ENCODE data around the gene NEIL1. TPM values are rescaled to one million over a fixed set of nuclear protein-coding genes. Genes with fewer than 3 reads are reported as not detected.

The NEIL1 gene
- total RNA-seq, 1 donor from 2014 or later = 79.2 TPM

DNA sequence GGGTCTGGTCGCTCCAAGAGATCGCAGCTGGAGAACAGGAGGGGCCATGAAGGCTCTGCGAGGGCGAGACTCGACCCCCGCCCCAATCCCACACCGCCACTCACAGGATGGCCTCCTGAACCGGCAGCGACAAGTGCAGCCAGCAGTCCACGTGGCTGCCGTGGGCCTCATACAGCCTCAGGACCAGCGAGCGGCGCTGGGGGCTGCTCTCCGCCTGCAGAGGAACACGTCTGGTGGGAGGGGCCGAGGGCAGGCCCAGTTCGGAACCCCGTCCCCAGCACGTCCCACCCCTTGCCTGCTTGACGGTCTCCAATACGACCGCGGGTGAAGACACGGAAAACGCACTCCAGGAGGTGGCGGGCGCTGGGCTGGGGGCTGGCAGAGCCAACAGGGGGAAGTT, 9.2 kb downstream of the NEIL1 start:
- H3K36me3 Mint-ChIP-seq (ENCODE audit: insufficient read depth) = peaks cover 1% of the 10 kb centered on the region
- H3K27ac Mint-ChIP-seq = no peak overlapping the region

GRCh38 chr15:75356517-75356916, 9.7 kb downstream of the NEIL1 start:
- H3K4me1 Mint-ChIP-seq (ENCODE audit: low read depth) = no peaks in the 10 kb centered on the region
- H3K27ac Mint-ChIP-seq = no peak overlapping the region
- H3K36me3 Mint-ChIP-seq (ENCODE audit: insufficient read depth) = peaks cover 1% of the 10 kb centered on the region
- no peak for DNase-seq (ENCODE audit: low spot score, unreplicated experiment)
- no peaks in the 10 kb centered on the region for H3K9me3 Mint-ChIP-seq (ENCODE audit: low read depth)
- no peak for TF ChIP-seq CTCF (IDR thresholded peaks at IDR 0.05; ENCODE audit: unreplicated experiment)
- no peak overlapping the region for H3K4me3 Mint-ChIP-seq (ENCODE audit: low read depth)
- no peaks in the 10 kb centered on the region for H3K27me3 Mint-ChIP-seq

More for the DNA sequence above, 9.2 kb downstream of the NEIL1 start:
- DNase-seq (ENCODE audit: low spot score, unreplicated experiment) = no peak
- no peak for TF ChIP-seq CTCF (IDR thresholded peaks at IDR 0.05; ENCODE audit: unreplicated experiment)
- no peaks in the 10 kb centered on the region for H3K27me3 Mint-ChIP-seq
- H3K4me3 Mint-ChIP-seq (ENCODE audit: low read depth) = no peak overlapping the region
- no peaks in the 10 kb centered on the region for H3K9me3 Mint-ChIP-seq (ENCODE audit: low read depth)
- no peaks in the 10 kb centered on the region for H3K4me1 Mint-ChIP-seq (ENCODE audit: low read depth)

DNA sequence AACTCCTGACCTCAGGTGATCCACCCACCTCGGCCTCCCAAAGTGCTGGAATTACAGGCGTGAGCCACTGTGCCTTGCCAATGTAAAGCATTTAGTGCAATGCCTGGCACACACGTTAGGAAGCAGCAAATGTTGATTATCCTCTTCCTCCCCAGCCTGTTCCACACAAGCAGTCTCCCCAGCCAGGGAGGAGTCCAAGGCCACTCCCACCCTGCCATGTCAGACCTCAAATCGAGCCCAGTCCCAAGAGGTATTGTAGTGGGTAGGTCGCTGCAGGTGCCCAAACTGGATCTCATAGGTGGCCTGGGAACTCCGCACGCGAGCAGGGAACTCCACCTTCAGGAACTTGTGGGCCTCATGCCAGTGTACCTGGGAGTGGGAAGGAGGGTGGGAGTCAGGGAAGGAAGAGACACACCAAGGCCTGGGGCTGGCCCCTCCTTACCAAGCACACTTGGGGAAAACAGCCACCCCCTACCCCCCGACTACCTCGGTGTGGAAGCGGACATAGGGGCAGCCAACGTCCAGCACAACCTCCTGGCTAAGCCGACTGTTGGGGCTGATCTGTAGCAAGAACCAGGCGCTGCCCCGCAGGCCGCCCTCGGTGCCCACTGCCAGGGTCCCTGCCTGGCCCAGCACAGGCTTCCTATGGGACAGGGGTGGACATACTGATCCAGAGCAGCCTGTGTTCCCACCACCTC, 11.3 kb downstream of the NEIL1 start:
- H3K27ac Mint-ChIP-seq = no peak overlapping the region
- no peaks in the 10 kb centered on the region for H3K27me3 Mint-ChIP-seq
- H3K4me1 Mint-ChIP-seq (ENCODE audit: low read depth) = no peaks in the 10 kb centered on the region
- no peak overlapping the region for H3K4me3 Mint-ChIP-seq (ENCODE audit: low read depth)
- H3K36me3 Mint-ChIP-seq (ENCODE audit: insufficient read depth) = peaks cover 1% of the 10 kb centered on the region
- DNase-seq (ENCODE audit: low spot score, unreplicated experiment) = no peak
- TF ChIP-seq CTCF (IDR thresholded peaks at IDR 0.05; ENCODE audit: unreplicated experiment) = no peak
- H3K9me3 Mint-ChIP-seq (ENCODE audit: low read depth) = no peaks in the 10 kb centered on the region

DNA sequence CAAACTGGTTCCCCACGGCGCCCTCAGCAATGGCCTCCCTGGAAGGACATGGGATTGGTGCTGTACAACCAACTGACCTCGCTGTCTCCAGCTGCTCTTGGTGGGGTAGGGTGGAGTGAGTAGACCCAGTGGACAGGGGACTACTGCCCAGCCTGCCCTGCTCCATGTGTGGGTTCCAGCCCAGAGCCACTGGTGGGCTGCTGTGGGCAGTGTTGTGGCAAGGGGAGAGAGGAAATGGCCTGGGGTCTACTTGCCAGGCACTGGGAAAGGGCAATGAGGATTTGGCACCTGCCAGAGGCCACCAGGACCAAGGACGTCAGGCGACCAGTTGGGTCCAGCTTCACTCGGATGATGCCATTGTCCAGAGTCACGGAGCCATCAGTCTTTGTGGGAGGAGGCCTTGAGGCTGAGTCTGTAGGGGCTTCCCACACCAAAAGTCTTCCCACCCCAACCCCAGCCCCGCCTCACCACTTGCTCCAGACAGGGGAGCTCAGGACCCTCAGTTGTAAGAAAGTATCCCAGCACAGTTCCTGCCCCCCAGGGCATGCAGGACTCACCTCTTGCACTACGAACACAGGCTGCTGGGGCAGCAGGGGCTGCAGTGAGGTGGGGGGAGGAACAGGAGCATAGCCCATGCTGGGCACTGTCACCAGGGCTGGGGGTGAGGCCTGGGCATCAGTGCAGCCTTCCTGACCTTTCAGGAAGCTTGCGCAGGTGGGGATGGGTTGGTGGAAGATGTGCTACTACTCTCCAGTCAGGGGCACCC, 12.1 kb downstream of the NEIL1 start:
- Mint-ChIP-seq H3K4me3 (ENCODE audit: low read depth) (no peak overlapping the region), H3K36me3 (ENCODE audit: insufficient read depth) (peaks cover 1% of the 10 kb centered on the region), H3K27ac (no peak overlapping the region), H3K27me3 (no peaks in the 10 kb centered on the region), H3K9me3 (ENCODE audit: low read depth) (no peaks in the 10 kb centered on the region), H3K4me1 (ENCODE audit: low read depth) (no peaks in the 10 kb centered on the region)
- no peak for DNase-seq (ENCODE audit: low spot score, unreplicated experiment)
- TF ChIP-seq CTCF (IDR thresholded peaks at IDR 0.05; ENCODE audit: unreplicated experiment) = no peak

- no peak for DNase-seq (ENCODE audit: low spot score, unreplicated experiment)
- Mint-ChIP-seq H3K36me3 (ENCODE audit: insufficient read depth) (peaks cover 3% of the 10 kb centered on the region), H3K4me1 (ENCODE audit: low read depth) (no peaks in the 10 kb centered on the region), H3K27me3 (no peaks in the 10 kb centered on the region), H3K27ac (no peak overlapping the region), H3K4me3 (ENCODE audit: low read depth) (no peak overlapping the region), H3K9me3 (ENCODE audit: low read depth) (no peaks in the 10 kb centered on the region)
- TF ChIP-seq CTCF (IDR thresholded peaks at IDR 0.05; ENCODE audit: unreplicated experiment) = no peak
These were observed 12.9 kb downstream of the NEIL1 start for GRCh38 chr15:75359537-75360250.
